Measurements from ENCODE around the gene IPO5. TPM values are rescaled to one million over a fixed set of nuclear protein-coding genes. Genes with fewer than 3 reads are reported as not detected.
"Not testable (repeated sequence)": the region's sequence is repeated elsewhere in the genome, so short reads cannot be mapped to it uniquely, and the experiment has no call there.

Gene IPO5
- total RNA-seq, 4 donors from 2014 or later: 29.8 to 101 (median 42.1) TPM

DNA sequence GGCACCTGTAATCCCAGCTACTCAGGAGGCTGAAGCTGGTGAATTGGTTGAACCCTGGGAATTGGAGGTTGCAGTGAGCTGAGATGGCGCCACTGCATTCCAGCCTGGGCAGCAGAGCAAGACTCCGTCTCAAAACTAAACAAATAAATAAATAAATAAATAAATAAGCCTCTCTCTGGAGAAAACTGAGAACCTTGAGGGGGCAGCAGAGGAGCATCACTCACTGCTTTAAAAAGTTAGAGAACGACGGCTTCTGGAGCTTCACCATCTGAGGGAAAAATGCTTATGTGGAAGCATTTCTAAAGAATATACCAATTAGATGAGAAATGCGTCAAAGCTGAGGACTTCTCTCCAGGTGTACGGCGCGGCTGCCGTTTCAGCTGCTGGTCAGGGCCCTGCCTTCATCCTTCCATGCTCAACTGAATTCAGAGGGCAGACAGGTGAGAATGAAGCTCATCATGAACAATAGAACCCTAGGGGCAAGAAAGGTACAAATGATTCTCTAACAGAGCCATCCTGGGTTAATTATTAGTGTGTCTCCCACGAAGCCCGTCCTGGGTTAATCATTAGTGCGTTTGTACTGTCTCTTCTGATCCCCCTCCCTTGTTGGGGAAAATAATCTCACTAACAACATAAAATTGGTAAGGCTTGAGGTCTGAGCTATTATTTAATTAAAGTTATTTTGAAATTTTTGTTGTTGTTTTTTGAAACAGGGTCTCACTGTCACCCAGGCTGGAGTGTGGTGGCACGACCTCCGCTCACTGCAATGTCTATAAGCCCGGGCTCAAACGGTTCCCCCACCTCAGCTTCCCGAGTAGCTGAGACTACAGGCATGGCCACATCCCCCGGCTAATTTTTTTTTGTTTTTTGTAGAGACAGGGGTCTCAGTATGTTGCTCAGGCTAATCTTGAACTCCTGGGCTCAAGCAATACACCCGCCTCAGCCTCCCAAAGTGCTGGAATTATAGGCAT lies 80.1 kb downstream of the IPO5 start:
- Histone ChIP-seq H3K9me3 (no peaks in the 10 kb centered on the region), H3K27ac (no peak overlapping the region)

DNA sequence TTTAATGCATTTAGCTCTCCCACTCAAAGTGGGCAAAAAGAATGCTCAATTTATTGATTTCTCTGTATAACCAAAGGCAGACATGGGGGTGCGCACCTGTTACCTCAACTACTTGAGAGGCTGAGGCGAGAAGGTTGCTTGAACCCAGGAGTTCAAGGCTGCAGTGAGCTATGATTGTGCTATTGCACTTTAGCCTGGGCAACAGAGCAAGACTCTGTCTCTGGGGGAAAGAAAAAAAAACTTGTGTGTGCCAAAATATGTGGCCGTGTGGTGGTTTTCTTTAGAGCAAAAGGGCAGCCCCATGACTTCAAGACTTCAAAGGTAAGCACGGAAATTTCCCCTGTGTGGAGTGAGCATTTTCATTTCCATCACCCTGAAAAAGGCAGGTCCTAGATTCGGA lies 81.9 kb downstream of the IPO5 start:
- no peak for DNase-seq
- Histone ChIP-seq H3K4me1 (peaks cover 0 to 7% (median 0%) of the 10 kb centered on the region in 4 donors), H3K9me3 (no peaks in the 10 kb centered on the region), H3K27me3 (no peaks in the 10 kb centered on the region), H3K4me3 (no peak overlapping the region), H3K27ac (no peak overlapping the region), H3K36me3 (no peaks in the 10 kb centered on the region)
- TF ChIP-seq, protein P1, sequence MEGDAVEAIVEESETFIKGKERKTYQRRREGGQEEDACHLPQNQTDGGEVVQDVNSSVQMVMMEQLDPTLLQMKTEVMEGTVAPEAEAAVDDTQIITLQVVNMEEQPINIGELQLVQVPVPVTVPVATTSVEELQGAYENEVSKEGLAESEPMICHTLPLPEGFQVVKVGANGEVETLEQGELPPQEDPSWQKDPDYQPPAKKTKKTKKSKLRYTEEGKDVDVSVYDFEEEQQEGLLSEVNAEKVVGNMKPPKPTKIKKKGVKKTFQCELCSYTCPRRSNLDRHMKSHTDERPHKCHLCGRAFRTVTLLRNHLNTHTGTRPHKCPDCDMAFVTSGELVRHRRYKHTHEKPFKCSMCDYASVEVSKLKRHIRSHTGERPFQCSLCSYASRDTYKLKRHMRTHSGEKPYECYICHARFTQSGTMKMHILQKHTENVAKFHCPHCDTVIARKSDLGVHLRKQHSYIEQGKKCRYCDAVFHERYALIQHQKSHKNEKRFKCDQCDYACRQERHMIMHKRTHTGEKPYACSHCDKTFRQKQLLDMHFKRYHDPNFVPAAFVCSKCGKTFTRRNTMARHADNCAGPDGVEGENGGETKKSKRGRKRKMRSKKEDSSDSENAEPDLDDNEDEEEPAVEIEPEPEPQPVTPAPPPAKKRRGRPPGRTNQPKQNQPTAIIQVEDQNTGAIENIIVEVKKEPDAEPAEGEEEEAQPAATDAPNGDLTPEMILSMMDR (IDR thresholded peaks at IDR 0.05): no peak
- no peak for TF ChIP-seq POLR2A (IDR thresholded peaks at IDR 0.05)

More for the DNA sequence above, 80.1 kb downstream of the IPO5 start:
- H3K4me3 ChIP-seq: no peak overlapping the region
- TF ChIP-seq, protein P1 (IDR thresholded peaks at IDR 0.05): no peak
- TF ChIP-seq POLR2A (IDR thresholded peaks at IDR 0.05): no peak
- peaks cover 0 to 7% (median 0%) of the 10 kb centered on the region in 4 donors for H3K4me1 ChIP-seq
- H3K36me3 ChIP-seq: no peaks in the 10 kb centered on the region
- no peaks in the 10 kb centered on the region for H3K27me3 ChIP-seq
- no peak for DNase-seq

DNA sequence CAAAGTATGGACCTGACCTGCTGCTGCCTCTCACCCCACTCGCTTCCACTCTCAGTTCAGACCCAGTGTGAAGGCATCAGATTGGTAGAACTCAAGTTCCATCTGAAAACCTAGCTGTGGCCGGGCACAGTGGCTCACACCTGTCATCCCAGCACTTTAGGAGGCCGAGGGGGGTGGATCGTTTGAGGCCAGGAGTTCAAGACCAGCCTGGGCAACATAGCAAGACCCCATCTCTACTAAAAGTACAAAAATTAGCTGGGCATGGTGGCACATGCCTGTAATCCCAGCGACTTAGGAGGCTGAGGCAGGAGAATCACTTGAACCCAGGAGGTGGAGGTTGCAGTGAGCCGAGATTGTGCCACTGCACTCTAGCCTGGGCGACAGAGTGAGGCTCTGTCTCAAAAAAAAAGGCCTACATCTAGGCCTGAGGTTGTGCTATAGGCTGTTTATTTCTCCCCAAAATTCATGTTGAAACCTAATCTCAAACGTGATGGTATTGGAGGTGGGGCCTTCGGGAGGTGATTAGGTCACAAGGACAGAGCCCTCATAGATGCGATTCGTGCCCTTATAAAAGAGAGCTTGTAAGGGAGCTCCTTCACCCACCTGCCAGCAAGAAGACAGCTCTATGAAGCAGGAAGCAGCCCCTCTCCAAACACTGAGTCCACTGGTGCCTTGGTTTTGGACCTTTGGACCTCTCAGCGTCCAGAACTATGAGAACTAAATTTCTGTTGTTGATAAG lies 83.3 kb downstream of the IPO5 start:
- H3K4me3 ChIP-seq, H3K27me3 ChIP-seq, H3K27ac ChIP-seq, H3K4me1 ChIP-seq, H3K9me3 ChIP-seq, DNase-seq, H3K36me3 ChIP-seq: not testable (repeated sequence)

DNA sequence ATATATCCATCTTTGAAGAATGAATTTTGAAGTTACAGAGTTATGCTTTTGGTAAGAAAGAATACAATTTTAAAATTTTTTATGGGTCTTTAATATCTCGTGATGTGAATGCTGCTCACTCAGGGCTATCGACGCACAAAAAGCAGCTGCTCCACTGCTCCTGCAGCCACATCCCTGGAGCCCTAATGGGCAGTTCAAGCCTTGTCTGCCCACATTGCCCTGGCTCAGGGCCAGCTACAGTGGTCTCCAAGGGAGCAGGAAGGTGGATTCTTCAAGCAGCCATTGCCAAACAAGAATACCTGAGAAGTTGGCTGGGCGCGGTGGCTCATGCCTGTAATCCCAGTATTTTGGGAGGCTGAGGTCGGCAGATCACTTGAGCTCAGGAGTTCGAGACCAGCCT lies 85.8 kb downstream of the IPO5 start:
- no peak for DNase-seq
- H3K27ac ChIP-seq: no peak overlapping the region
- TF ChIP-seq POLR2A (IDR thresholded peaks at IDR 0.05): no peak
- TF ChIP-seq, protein P1 (IDR thresholded peaks at IDR 0.05): no peak
- no peak overlapping the region for H3K4me3 ChIP-seq
- H3K27me3 ChIP-seq: no peaks in the 10 kb centered on the region
- no peaks in the 10 kb centered on the region for H3K9me3 ChIP-seq
- H3K36me3 ChIP-seq: no peaks in the 10 kb centered on the region
- H3K4me1 ChIP-seq: no peaks in the 10 kb centered on the region

DNA sequence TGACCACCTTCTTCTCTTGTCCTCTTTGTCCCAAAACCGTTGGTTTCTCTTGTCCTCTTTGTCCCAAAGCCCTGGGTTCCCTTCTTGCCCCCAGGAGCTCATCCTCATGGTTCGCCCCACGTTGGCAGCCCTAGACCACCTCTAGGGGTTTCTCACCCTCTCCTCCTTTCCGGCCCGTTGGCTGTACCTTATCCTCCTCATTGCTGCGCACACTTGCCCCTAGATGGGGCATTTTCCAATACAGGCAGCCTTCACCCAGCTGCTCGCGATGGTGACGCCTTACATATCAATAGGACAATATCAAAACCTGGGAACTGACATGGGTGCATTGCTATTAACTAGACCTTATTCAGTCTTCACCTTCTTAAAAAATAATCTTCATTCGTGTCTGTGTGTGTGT lies 86.5 kb downstream of the IPO5 start:
- H3K36me3 ChIP-seq: no peaks in the 10 kb centered on the region
- H3K4me3 ChIP-seq: no peak overlapping the region
- DNase-seq: no peak
- TF ChIP-seq, protein P1 (IDR thresholded peaks at IDR 0.05): no peak
- TF ChIP-seq POLR2A (IDR thresholded peaks at IDR 0.05): no peak
- no peaks in the 10 kb centered on the region for H3K9me3 ChIP-seq
- no peak overlapping the region for H3K27ac ChIP-seq
- no peaks in the 10 kb centered on the region for H3K4me1 ChIP-seq
- no peaks in the 10 kb centered on the region for H3K27me3 ChIP-seq
